Osteocyte (in vitro differentiated cells): ENCODE data around the gene CDX2. TPM values are rescaled to one million over a fixed set of nuclear protein-coding genes. Genes with fewer than 3 reads are reported as not detected.

Experiments
- DNase-seq: peaks from one replicate; pipeline ENCODE4 v3.0.0; 2021; ENCODE audit warnings: mixed read lengths; ENCODE audit not compliant: unreplicated experiment; ENCODE audit errors: extremely low spot score
- H3K27ac Mint-ChIP-seq: one replicate; pipeline ENCODE4 v1.8.0; 2021; ENCODE audit warnings: mild to moderate bottlenecking, mixed read lengths; ENCODE audit not compliant: unreplicated experiment
- H3K27me3 Mint-ChIP-seq: one replicate; pipeline ENCODE4 v1.8.0; 2021; ENCODE audit warnings: mixed read lengths; ENCODE audit not compliant: unreplicated experiment
- H3K36me3 Mint-ChIP-seq: one replicate; pipeline ENCODE4 v1.8.0; 2021; ENCODE audit warnings: mixed read lengths; ENCODE audit not compliant: unreplicated experiment
- H3K4me1 Mint-ChIP-seq: one replicate; pipeline ENCODE4 v1.8.0; 2021; ENCODE audit warnings: mixed read lengths; ENCODE audit not compliant: unreplicated experiment
- H3K4me3 Mint-ChIP-seq: one replicate; pipeline ENCODE4 v1.8.0; 2021; ENCODE audit warnings: mild to moderate bottlenecking, moderate library complexity, mixed read lengths; ENCODE audit not compliant: unreplicated experiment
- H3K9me3 Mint-ChIP-seq: one replicate; pipeline ENCODE4 v1.8.0; 2021; ENCODE audit warnings: mixed read lengths; ENCODE audit not compliant: unreplicated experiment
- CTCF ChIP-seq: fragments of 200-600 bp; sonication (generic); IDR thresholded peaks from 2 replicates; pipeline ENCODE4 v1.5.0; 2021; ENCODE audit warnings: antibody characterized with exemption, mild to moderate bottlenecking, moderate library complexity
- total RNA-seq: library from RNA; stranded (reverse); gene quantifications from 2 replicates; pipeline ENCODE4 v1.2.1, GENCODE V29; 2021

CDX2 gene
- total RNA-seq, 1 donor from 2014 or later = not detected

GRCh38 chr13:27960362-27961226 lies 8.5 kb downstream of the CDX2 start:
- DNase-seq = no peak
- peak; percentile 48 for TF ChIP-seq CTCF
- H3K36me3 Mint-ChIP-seq = no peaks in the 10 kb centered on the region
- peaks cover 12% of the 10 kb centered on the region for H3K4me1 Mint-ChIP-seq
- H3K27ac Mint-ChIP-seq = no peak overlapping the region
- H3K4me3 Mint-ChIP-seq = peak overlapping the region; percentile 44
- peaks cover 89% of the 10 kb centered on the region for H3K27me3 Mint-ChIP-seq
- H3K9me3 Mint-ChIP-seq = no peaks in the 10 kb centered on the region

GRCh38 chr13:27959976-27960361 lies 9.1 kb downstream of the CDX2 start:
- Mint-ChIP-seq H3K4me1 (peaks cover 12% of the 10 kb centered on the region), H3K27ac (no peak overlapping the region), H3K9me3 (no peaks in the 10 kb centered on the region), H3K36me3 (no peaks in the 10 kb centered on the region), H3K4me3 (peak overlapping the region; percentile 42), H3K27me3 (peaks cover 89% of the 10 kb centered on the region)
- TF ChIP-seq CTCF = no peak
- no peak for DNase-seq

GRCh38 chr13:27956576-27957300 lies 12.4 kb downstream of the CDX2 start:
- Mint-ChIP-seq H3K4me3 (no peak overlapping the region), H3K27me3 (peaks cover 79% of the 10 kb centered on the region), H3K4me1 (peaks cover 20% of the 10 kb centered on the region), H3K36me3 (no peaks in the 10 kb centered on the region), H3K27ac (no peak overlapping the region), H3K9me3 (no peaks in the 10 kb centered on the region)
- no peak for TF ChIP-seq CTCF
- no peak for DNase-seq

- Mint-ChIP-seq H3K9me3 (peaks cover 4% of the 10 kb centered on the region), H3K4me3 (no peak overlapping the region), H3K27ac (no peak overlapping the region), H3K36me3 (no peaks in the 10 kb centered on the region), H3K4me1 (peaks cover 10% of the 10 kb centered on the region), H3K27me3 (peaks cover 73% of the 10 kb centered on the region)
- no peak for TF ChIP-seq CTCF
- DNase-seq = no peak
These were observed 14.0 kb downstream of the CDX2 start for GRCh38 chr13:27955014-27955591.

- Mint-ChIP-seq H3K4me1 (peaks cover 8% of the 10 kb centered on the region), H3K4me3 (peak overlapping the region; percentile 76), H3K27me3 (peaks cover 69% of the 10 kb centered on the region)
These were observed 14.7 kb downstream of the CDX2 start for GRCh38 chr13:27954406-27954851.

More at GRCh38 chr13:27954406-27954851, 14.7 kb downstream of the CDX2 start:
- Mint-ChIP-seq H3K36me3 (no peaks in the 10 kb centered on the region), H3K27ac (no peak overlapping the region), H3K9me3 (peaks cover 6% of the 10 kb centered on the region)
- no peak for DNase-seq
- no peak for TF ChIP-seq CTCF
